ENCODE data around the gene HOXB4.

HOXB4 gene

GRCh38 chr17:48543107-48543853 lies 34.9 kb downstream of the HOXB4 start:
- peak overlapping the region; percentile 56 for H3K4me3 ChIP-seq (replicated peaks; ENCODE audit: low read depth, low read length)
- DNase-seq (ENCODE audit: extremely low read depth, insufficient read length): peak; percentile 74
- H3K36me3 ChIP-seq (ENCODE audit: control insufficient read depth, insufficient read depth, low read length): no peaks in the 10 kb centered on the region
- no peaks in the 10 kb centered on the region for H3K27me3 ChIP-seq (replicated peaks; ENCODE audit: control insufficient read depth, insufficient read depth, low read length)
- peak; percentile 18 for TF ChIP-seq CTCF (IDR thresholded peaks at IDR 0.05; ENCODE audit: insufficient read depth, low read length, poor library complexity, severe bottlenecking)

DNA sequence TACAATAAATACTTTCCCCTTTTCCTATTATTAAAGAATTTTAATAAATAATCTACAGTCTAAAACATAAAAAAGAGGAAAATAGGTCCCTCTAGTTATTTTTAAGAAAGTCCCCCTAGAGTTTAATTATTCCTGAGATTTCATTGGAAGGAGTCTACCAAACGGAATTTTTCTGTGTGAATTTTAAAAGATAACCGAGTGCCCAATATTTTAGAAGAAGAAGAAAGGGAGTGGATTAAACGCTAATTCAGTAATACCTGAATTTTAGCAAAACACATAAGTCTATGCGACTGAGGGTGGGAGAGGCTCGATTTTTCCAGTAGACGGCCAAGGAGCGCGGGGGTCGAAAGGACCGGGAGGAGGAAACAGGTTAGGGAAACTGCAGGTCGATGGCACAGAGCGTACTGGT lies 35.4 kb downstream of the HOXB4 start:
- Histone ChIP-seq H3K4me3 (replicated peaks; ENCODE audit: low read depth, low read length) (peak overlapping the region; percentile 56), H3K36me3 (ENCODE audit: control insufficient read depth, insufficient read depth, low read length) (no peaks in the 10 kb centered on the region), H3K27me3 (replicated peaks; ENCODE audit: control insufficient read depth, insufficient read depth, low read length) (no peaks in the 10 kb centered on the region)
- no peak for DNase-seq (ENCODE audit: extremely low read depth, insufficient read length)
- TF ChIP-seq CTCF (IDR thresholded peaks at IDR 0.05; ENCODE audit: insufficient read depth, low read length, poor library complexity, severe bottlenecking): no peak

DNA sequence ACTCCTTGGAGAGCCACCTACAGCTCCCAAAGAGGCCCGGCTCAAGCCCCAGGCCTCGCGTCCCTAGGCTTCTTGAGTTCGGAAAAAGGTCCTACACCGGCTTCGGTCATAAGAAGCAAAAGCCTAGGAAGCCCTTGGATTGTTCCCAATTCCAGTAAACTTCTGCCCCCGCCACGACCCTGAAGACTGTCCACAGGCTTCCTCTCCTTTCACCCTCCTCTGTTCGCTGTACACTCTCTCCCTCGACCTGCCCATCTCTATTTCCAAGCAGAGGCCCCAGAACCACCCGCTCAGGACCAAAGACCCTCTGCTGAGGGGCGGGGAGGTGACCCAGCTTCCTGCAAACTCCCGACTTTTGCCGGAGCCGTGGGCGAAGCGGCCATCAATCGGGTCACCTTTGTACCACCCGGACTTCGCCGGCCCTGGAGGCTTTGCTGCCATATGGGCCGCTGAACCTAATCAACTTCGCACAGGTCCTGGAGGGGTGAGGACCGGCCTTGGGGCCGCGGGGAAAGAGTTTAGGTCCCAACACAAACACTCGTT lies 36.0 kb downstream of the HOXB4 start:
- DNase-seq (ENCODE audit: extremely low read depth, insufficient read length): no peak
- TF ChIP-seq CTCF (IDR thresholded peaks at IDR 0.05; ENCODE audit: insufficient read depth, low read length, poor library complexity, severe bottlenecking): no peak
- H3K36me3 ChIP-seq (ENCODE audit: control insufficient read depth, insufficient read depth, low read length): no peaks in the 10 kb centered on the region
- H3K4me3 ChIP-seq (replicated peaks; ENCODE audit: low read depth, low read length): peak overlapping the region; percentile 42
- H3K27me3 ChIP-seq (replicated peaks; ENCODE audit: control insufficient read depth, insufficient read depth, low read length): no peaks in the 10 kb centered on the region

DNA sequence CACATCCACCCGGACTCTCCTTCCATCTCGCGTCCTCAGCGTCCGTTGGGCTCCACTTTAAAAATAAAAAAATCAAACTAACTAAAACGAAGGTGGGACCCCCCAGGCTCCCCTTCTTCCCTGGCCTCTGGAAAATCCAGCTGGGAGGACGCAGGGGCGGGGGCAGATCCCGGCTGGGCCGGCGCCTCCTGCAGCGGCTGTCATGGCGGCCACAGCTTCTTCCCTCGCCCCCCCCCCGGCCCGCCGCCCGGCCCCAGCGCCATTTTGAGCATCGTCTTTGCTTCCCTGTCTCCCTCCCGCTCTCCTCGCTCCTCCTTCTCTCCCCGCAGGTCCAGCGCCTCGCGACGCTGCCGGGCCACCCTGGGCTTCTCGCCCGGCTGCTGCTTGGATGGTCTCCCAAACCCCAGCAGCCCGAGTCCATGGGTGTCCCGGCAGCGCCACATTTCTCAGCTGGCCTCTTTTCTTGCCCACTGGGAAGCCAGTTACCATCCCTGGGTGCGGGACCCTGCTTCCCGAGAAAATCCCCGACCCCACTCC lies 36.5 kb downstream of the HOXB4 start:
- peak; percentile 28 for DNase-seq (ENCODE audit: extremely low read depth, insufficient read length)
- peak overlapping the region; percentile 42 for H3K4me3 ChIP-seq (replicated peaks; ENCODE audit: low read depth, low read length)
- no peak for TF ChIP-seq CTCF (IDR thresholded peaks at IDR 0.05; ENCODE audit: insufficient read depth, low read length, poor library complexity, severe bottlenecking)
- no peaks in the 10 kb centered on the region for H3K27me3 ChIP-seq (replicated peaks; ENCODE audit: control insufficient read depth, insufficient read depth, low read length)
- no peaks in the 10 kb centered on the region for H3K36me3 ChIP-seq (ENCODE audit: control insufficient read depth, insufficient read depth, low read length)

DNA sequence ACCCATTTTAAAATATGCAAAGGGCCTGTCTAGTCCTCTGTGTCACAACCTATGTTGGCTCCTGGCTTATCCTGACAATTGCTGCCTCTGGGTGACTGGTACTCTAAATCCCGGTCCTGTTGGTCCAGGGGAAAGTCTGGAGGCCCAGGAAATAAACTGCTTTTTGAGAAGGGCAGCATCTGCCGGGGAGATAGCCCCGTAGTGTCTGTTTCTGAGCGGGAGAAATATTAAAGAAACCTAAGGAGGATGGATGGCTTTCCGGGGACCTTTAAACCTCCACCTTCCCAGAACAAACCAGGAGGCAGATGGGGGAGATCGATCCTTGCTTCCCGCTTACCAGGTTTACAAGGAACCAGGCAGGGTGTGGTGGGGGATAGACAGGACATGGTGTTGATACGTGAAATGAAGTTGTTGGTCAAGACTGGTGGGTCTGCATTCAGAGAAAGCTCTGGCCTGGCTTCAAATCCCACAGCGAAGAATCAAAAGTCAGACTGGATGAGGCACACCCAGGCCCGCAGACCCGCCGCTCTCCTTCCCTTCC lies 37.0 kb downstream of the HOXB4 start:
- H3K4me3 ChIP-seq (replicated peaks; ENCODE audit: low read depth, low read length): peak overlapping the region; percentile 26

More for the DNA sequence above, 37.0 kb downstream of the HOXB4 start:
- H3K27me3 ChIP-seq (replicated peaks; ENCODE audit: control insufficient read depth, insufficient read depth, low read length): no peaks in the 10 kb centered on the region
- DNase-seq (ENCODE audit: extremely low read depth, insufficient read length): no peak
- H3K36me3 ChIP-seq (ENCODE audit: control insufficient read depth, insufficient read depth, low read length): no peaks in the 10 kb centered on the region
- no peak for TF ChIP-seq CTCF (IDR thresholded peaks at IDR 0.05; ENCODE audit: insufficient read depth, low read length, poor library complexity, severe bottlenecking)
